K562 (cell line): Measurements from ENCODE around the gene ZDHHC5. TPM values are rescaled to one million over a fixed set of nuclear protein-coding genes. Genes with fewer than 3 reads are reported as not detected.
A peak's percentile ranks its signal among the peaks of the same experiment; 100 is the strongest.

Experiments used
- AFF1 ChIP-seq, 2 experiments: fragments of 450-650 bp; IDR thresholded peaks; 2 replicates each; pipeline ENCODE4 v1.6.1; 2018; ENCODE audit warnings: mild to moderate bottlenecking in 2 of 2, low read depth in 1 of 2; ENCODE audit not compliant: partially characterized antibody in 2 of 2
- CTCFL ChIP-seq: IDR thresholded peaks from 2 replicates; pipeline ENCODE4 v1.6.1; 2011; ENCODE audit warnings: borderline replicate concordance, low read depth, mild to moderate bottlenecking, moderate library complexity, low read length; ENCODE audit not compliant: insufficient read depth, poor library complexity, severe bottlenecking
- E2F6 ChIP-seq, 2 experiments: IDR thresholded peaks; 2 replicates each; pipeline ENCODE4 v1.6.1; 2011; ENCODE audit warnings: borderline replicate concordance in 1 of 2, control low read depth in 1 of 2, low read depth in 1 of 2, low read length in 1 of 2, mild to moderate bottlenecking in 1 of 2, mixed read lengths in 1 of 2, moderate library complexity in 1 of 2; ENCODE audit not compliant: insufficient read depth in 1 of 2, insufficient read length in 1 of 2, poor library complexity in 1 of 2, severe bottlenecking in 1 of 2; ENCODE audit errors: extremely low read depth in 1 of 2
- ERF ChIP-seq: fragments of 450-650 bp; formaldehyde crosslinking; IDR thresholded peaks from 2 replicates; pipeline ENCODE4 v1.4.0; 2020; ENCODE audit warnings: mild to moderate bottlenecking, mixed read lengths
- EWSR1 ChIP-seq: fragments of 450-650 bp; IDR thresholded peaks from 2 replicates; pipeline ENCODE4 v1.6.1; 2018; ENCODE audit warnings: borderline replicate concordance, mild to moderate bottlenecking, low read depth, moderate library complexity; ENCODE audit not compliant: partially characterized antibody
- MXI1 ChIP-seq: IDR thresholded peaks from 2 replicates; pipeline ENCODE4 v1.6.1; 2011; ENCODE audit warnings: low read depth, mild to moderate bottlenecking, improper control_type of control experiment, low read length
- MYNN ChIP-seq, 2 experiments: sonication (generic); formaldehyde crosslinking in 1 of 2; IDR thresholded peaks; 2 replicates each; pipeline versions ENCODE4 v1.5.0 to v1.6.1; 2016 to 2020; ENCODE audit warnings: antibody characterized with exemption in 1 of 2, missing genetic modification reagents in 1 of 2
- NCOA1 ChIP-seq: fragments of 450-650 bp; IDR thresholded peaks from 2 replicates; pipeline ENCODE4 v1.6.1; 2016; ENCODE audit warnings: low read depth
- PHF20 ChIP-seq: fragments of 450-650 bp; IDR thresholded peaks from 2 replicates; pipeline ENCODE4 v1.6.1; 2018; ENCODE audit not compliant: partially characterized antibody
- PTRF ChIP-seq: fragments of 450-650 bp; IDR thresholded peaks from 2 replicates; pipeline ENCODE4 v1.6.1; 2016; ENCODE audit warnings: mild to moderate bottlenecking, missing genetic modification characterization, missing compliant biosample characterization
- TEAD1 ChIP-seq, 2 experiments: fragments of 450-650 bp in 1 of 2; sonication (generic) in 1 of 2; formaldehyde crosslinking; IDR thresholded peaks; 2 replicates each; pipeline versions ENCODE4 v1.4.0 to v1.8.0; 2020 to 2022; ENCODE audit warnings: mild to moderate bottlenecking in 2 of 2, missing genetic modification reagents in 1 of 2
- ZBTB1 ChIP-seq: sonication (generic); formaldehyde crosslinking; IDR thresholded peaks from 2 replicates; pipeline ENCODE4 v1.8.1; 2023; ENCODE audit warnings: missing genetic modification reagents, low read depth, mild to moderate bottlenecking, borderline replicate concordance
- ZC3H8 ChIP-seq: fragments of 450-650 bp; IDR thresholded peaks from 2 replicates; pipeline ENCODE4 v1.6.1; 2017
- ZNF165 ChIP-seq: fragments of 250-450 bp; sonication (Bioruptor Pico); IDR thresholded peaks from 2 replicates; pipeline ENCODE4 v1.4.0; 2020; ENCODE audit warnings: borderline replicate concordance
- ZNF696 ChIP-seq: fragments of 250-450 bp; sonication (Bioruptor Pico); conservative IDR thresholded peaks from 2 replicates; pipeline ENCODE4 v1.4.0; 2020; ENCODE audit warnings: mild to moderate bottlenecking, moderate library complexity
- polyA plus RNA-seq, 8 experiments: library from polyadenylated mRNA; depleted of rRNA in 4 of 8; stranded (reverse) in 5 of 8; unstranded in 3 of 8; fragments of >200 nt; fragmentation: Nextera tagmentation in 2 of 8; fragmentation: Illumina TruSeq in 1 of 8; extraction: Ambion mirVana in 2 of 8; extraction: Trizol in 1 of 8; gene quantifications; 2 replicates each; pipeline versions ENCODE4 v1.2.1 to v1.2.3, GENCODE V29; 2011 to 2014; ENCODE audit warnings: inconsistent platforms in 1 of 8, missing spikeins in 1 of 8
- total RNA-seq, 7 experiments: library from RNA; depleted of rRNA in 6 of 7; stranded (reverse); fragments of >200 nt in 6 of 7; fragmentation: Illumina TruSeq in 2 of 7; extraction: Trizol in 2 of 7; gene quantifications; 2 replicates each; pipeline versions ENCODE4 v1.2.1 to v1.2.3, GENCODE V29; 2011 to 2021; ENCODE audit warnings: low replicate concordance in 1 of 7
- TF ChIP-seq, protein P1 (sequence below), 2 experiments: fragments of 250-450 bp in 1 of 2; fragments of 450-650 bp in 1 of 2; sonication (Bioruptor Pico) in 1 of 2; IDR thresholded peaks; 2 replicates each; pipeline versions ENCODE4 v1.6.1 to v1.8.0; 2016 to 2021; ENCODE audit warnings: mild to moderate bottlenecking in 2 of 2, moderate library complexity in 2 of 2, missing compliant biosample characterization in 1 of 2, missing genetic modification characterization in 1 of 2

Gene ZDHHC5
- total and polyA plus RNA-seq, 9 of the 15 experiments (the other 6 are each of a cell fraction or from before 2014, with no cell fraction given): 3.8 to 64.2 (median 35.9) TPM

DNA sequence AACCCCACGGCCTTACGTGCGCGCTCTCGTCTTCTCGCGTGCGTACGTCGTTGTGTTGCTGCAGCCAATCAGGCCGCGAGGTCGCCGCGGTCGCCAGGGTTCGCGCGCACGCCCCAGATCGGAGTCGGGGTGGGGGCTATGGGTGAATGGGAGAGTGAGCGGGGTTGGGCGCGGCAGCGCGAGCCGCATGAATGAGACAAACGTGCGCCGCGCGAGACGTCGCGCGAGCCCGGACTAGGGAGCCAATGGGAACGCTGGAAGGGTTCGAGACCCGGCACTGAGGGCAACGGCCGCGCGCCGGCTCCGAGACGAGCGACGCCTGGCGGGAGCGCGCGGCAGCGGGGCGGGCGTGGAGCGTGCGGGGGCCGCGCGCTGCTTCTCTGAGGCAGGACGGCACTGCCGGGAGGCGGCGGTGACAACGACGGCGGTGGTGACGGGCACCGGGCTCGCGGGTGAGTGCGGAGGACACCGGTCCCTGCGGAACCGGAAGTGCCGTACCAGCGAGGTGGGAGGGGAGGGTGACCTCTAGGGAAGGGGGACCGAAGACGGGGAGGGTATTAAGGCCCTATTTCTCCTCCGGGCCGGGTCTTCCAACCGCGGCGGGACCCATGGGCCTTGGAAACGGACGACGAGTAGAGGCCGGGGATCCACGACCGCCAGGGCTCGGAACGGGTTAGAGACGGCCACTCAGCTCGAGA is at the start of gene ZDHHC5 (continued):
- TF ChIP-seq AFF1 (IDR thresholded peaks at IDR 0.05; ENCODE audit: low read depth in 1 of 2, partially characterized antibody in 2 of 2) (no peak), ZBTB1 (CRISPR knock-in tag) (peak; percentile 87), CTCFL (peak; percentile 99), PHF20 (peak; percentile 47), ZNF165 (CRISPR knock-in tag) (no peak), NCOA1 (peak; percentile 64; the same call in 1 of the 2 replicates), TEAD1 (CRISPR knock-in tag; IDR thresholded peaks at IDR 0.05) (peak; percentile 53 to 91; a peak in 3 of 4 replicates), ZC3H8 (no peak), EWSR1 (no peak), E2F6 (IDR thresholded peaks at IDR 0.05; ENCODE audit: borderline replicate concordance in 1 of 2, extremely low read depth in 1 of 2, insufficient read depth in 1 of 2, insufficient read length in 1 of 2, low read depth in 1 of 2, low read length in 1 of 2, poor library complexity in 1 of 2, severe bottlenecking in 1 of 2) (peak; percentile 76 to 84), ERF (0 out of 2 replicates have a peak, but pooled peaks have one; percentile 26), MXI1 (no peak), ZNF696 (CRISPR knock-in tag) (no peak), PTRF (tag) (no peak), MYNN (IDR thresholded peaks at IDR 0.05) (no peak), MYNN (CRISPR knock-in tag; IDR thresholded peaks at IDR 0.05) (no peak)
- TF ChIP-seq, protein P1, sequence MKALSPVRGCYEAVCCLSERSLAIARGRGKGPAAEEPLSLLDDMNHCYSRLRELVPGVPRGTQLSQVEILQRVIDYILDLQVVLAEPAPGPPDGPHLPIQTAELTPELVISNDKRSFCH (CRISPR knock-in tag; IDR thresholded peaks at IDR 0.05): no peak
- TF ChIP-seq, protein P1 (tag; IDR thresholded peaks at IDR 0.05): peak; percentile 57
